Muscle of leg (tissue), 16 donors: ENCODE measurements around the gene SPRY2. TPM values are rescaled to one million over a fixed set of nuclear protein-coding genes. Genes with fewer than 3 reads are reported as not detected.

Experiments
- DNase-seq: peaks from one replicate; pipeline ENCODE4 v3.0.0; 2013
- H3K27ac ChIP-seq: one replicate; pipeline ENCODE4 v1.5.1; 2013; ENCODE audit warnings: mild to moderate bottlenecking, low read length, control low read depth
- H3K27me3 ChIP-seq: one replicate; pipeline ENCODE4 v1.6.1; 2013; ENCODE audit warnings: low read length; ENCODE audit not compliant: control insufficient read depth, insufficient read depth
- H3K36me3 ChIP-seq: one replicate; pipeline ENCODE4 v1.6.1; 2013; ENCODE audit warnings: low read length; ENCODE audit not compliant: control insufficient read depth, insufficient read depth
- H3K4me1 ChIP-seq: one replicate; pipeline ENCODE4 v1.6.1; 2013; ENCODE audit warnings: low read length; ENCODE audit not compliant: control insufficient read depth, insufficient read depth
- H3K4me3 ChIP-seq: one replicate; pipeline ENCODE4 v1.5.1; 2013; ENCODE audit warnings: low read length, control low read depth
- H3K9me3 ChIP-seq: replicated peaks from 2 replicates; pipeline ENCODE4 v1.6.1; 2013; ENCODE audit warnings: low read depth, low read length; ENCODE audit not compliant: control insufficient read depth
- WGBS: methylation state at CpG from one replicate; pipeline ENCODE4 v1.1.5; 2013; ENCODE audit warnings: missing lambda C conversion rate; ENCODE audit not compliant: insufficient coverage; 5-methylcytosine and 5-hydroxymethylcytosine counted together
- long read RNA-seq, 11 donors: transcript quantifications; one replicate each; lab custom pipeline, GENCODE V29; 2026
- polyA plus RNA-seq, 8 donors: library from polyadenylated mRNA; unstranded; fragments of 120-200 nt; gene quantifications; one replicate each; pipeline versions ENCODE4 v1.2.1 to v1.2.3, GENCODE V29; 2013; ENCODE audit warnings: inconsistent platforms in 1 of 8, low replicate concordance in 1 of 8; ENCODE audit not compliant: insufficient read length in 8 of 8, insufficient read depth in 1 of 8
- total RNA-seq: library from RNA; stranded (reverse); fragments of 120-200 nt; gene quantifications from one replicate; pipeline ENCODE4 v1.2.4, GENCODE V29; 2013

The SPRY2 gene
- 44.1 TPM for total RNA-seq
- 100 to 1,000 TPM in 4 of 8 donors, 10 to 100 TPM in 4; 75.0 to 140 (median 99.7) TPM for polyA plus RNA-seq
- long read RNA-seq, donor 1, transcript SPRY2-202 (2 exons, 2,111 nt): major isoform, 17 of 18 reads
- long read RNA-seq, donor 1, partial matches to known transcripts: 0 of 18 reads
- long read RNA-seq, donor 1, other reads (novel, unspliced or antisense): 0 of 18 reads
- long read RNA-seq, donor 2, partial matches to known transcripts: 0 of 3 reads
- long read RNA-seq, donor 2, other reads (novel, unspliced or antisense): 0 of 3 reads
- long read RNA-seq, donor 3, transcript SPRY2-202 (2 exons, 2,111 nt): major isoform, 35 of 36 reads
- long read RNA-seq, donor 3, partial matches to known transcripts: 0 of 36 reads
- long read RNA-seq, donor 3, other reads (novel, unspliced or antisense): 0 of 36 reads
- long read RNA-seq, donor 4, transcript SPRY2-202 (2 exons, 2,111 nt): major isoform, 24 of 24 reads
- long read RNA-seq, donor 4, partial matches to known transcripts: 0 of 24 reads
- long read RNA-seq, donor 4, other reads (novel, unspliced or antisense): 0 of 24 reads
- long read RNA-seq, donor 5, transcript SPRY2-202 (2 exons, 2,111 nt): major isoform, 89 of 97 reads
- long read RNA-seq, donor 5, partial matches to known transcripts: 5 of 97 reads
- long read RNA-seq, donor 5, other reads (novel, unspliced or antisense): 0 of 97 reads
- long read RNA-seq, donor 6, transcript SPRY2-202 (2 exons, 2,111 nt): major isoform, 46 of 46 reads
- long read RNA-seq, donor 6, partial matches to known transcripts: 0 of 46 reads
- long read RNA-seq, donor 6, other reads (novel, unspliced or antisense): 0 of 46 reads
- long read RNA-seq, donor 7, transcript SPRY2-202 (2 exons, 2,111 nt): major isoform, 44 of 44 reads
- long read RNA-seq, donor 7, partial matches to known transcripts: 0 of 44 reads
- long read RNA-seq, donor 7, other reads (novel, unspliced or antisense): 0 of 44 reads
- long read RNA-seq, donor 8, transcript SPRY2-202 (2 exons, 2,111 nt): major isoform, 25 of 40 reads
- long read RNA-seq, donor 8, partial matches to known transcripts: 14 of 40 reads
- long read RNA-seq, donor 8, other reads (novel, unspliced or antisense): 0 of 40 reads
- long read RNA-seq, donor 9, transcript SPRY2-202 (2 exons, 2,111 nt): major isoform, 26 of 26 reads
- long read RNA-seq, donor 9, partial matches to known transcripts: 0 of 26 reads
- long read RNA-seq, donor 9, other reads (novel, unspliced or antisense): 0 of 26 reads
- long read RNA-seq, donor 10, transcript SPRY2-202 (2 exons, 2,111 nt): major isoform, 63 of 64 reads
- long read RNA-seq, donor 10, partial matches to known transcripts: 0 of 64 reads
- long read RNA-seq, donor 10, other reads (novel, unspliced or antisense): 0 of 64 reads
- long read RNA-seq, donor 11, transcript SPRY2-202 (2 exons, 2,111 nt): major isoform, 44 of 45 reads
- long read RNA-seq, donor 11, partial matches to known transcripts: 0 of 45 reads
- long read RNA-seq, donor 11, other reads (novel, unspliced or antisense): 0 of 45 reads

GRCh38 chr13:80341101-80341755 is at the start of gene SPRY2:
Gene SPRY2 (minus strand): TSS chr13:80341126. CDS start chr13:80337705, 3,421 bp downstream.
- WGBS: under 1% methylated on average over 35 of the region's 54 CpGs
- H3K4me1 ChIP-seq: peaks cover 19% of the 10 kb centered on the region
- DNase-seq: peak; percentile 99

GRCh38 chr13:80390338-80390737 is 49.4 kb upstream of the SPRY2 start:
- no CpG with 5 or more reads among the region's 1 CpG for WGBS
- Histone ChIP-seq H3K4me3 (no peak overlapping the region), H3K36me3 (no peaks in the 10 kb centered on the region), H3K27ac (no peak overlapping the region), H3K4me1 (no peaks in the 10 kb centered on the region), H3K9me3 (peaks cover 7% of the 10 kb centered on the region), H3K27me3 (no peaks in the 10 kb centered on the region)
- no peak for DNase-seq

More at GRCh38 chr13:80341101-80341755, at the start of gene SPRY2:
- Histone ChIP-seq H3K9me3 (no peaks in the 10 kb centered on the region), H3K27ac (peak within 1 kb of the TSS; percentile 99), H3K4me3 (peak within 1 kb of the TSS; percentile 95), H3K27me3 (no peaks in the 10 kb centered on the region), H3K36me3 (peaks cover 11% of the 10 kb centered on the region)

GRCh38 chr13:80389073-80390038 is 48.4 kb upstream of the SPRY2 start:
- no peaks in the 10 kb centered on the region for H3K27me3 ChIP-seq
- DNase-seq: no peak
- no peaks in the 10 kb centered on the region for H3K4me1 ChIP-seq
- no peak overlapping the region for H3K4me3 ChIP-seq
- H3K9me3 ChIP-seq: peaks cover 3% of the 10 kb centered on the region
- WGBS: no CpG with 5 or more reads among the region's 1 CpG
- no peaks in the 10 kb centered on the region for H3K36me3 ChIP-seq
- no peak overlapping the region for H3K27ac ChIP-seq

- no peaks in the 10 kb centered on the region for H3K4me1 ChIP-seq
- WGBS: 40% methylated on average over 3 of the region's 7 CpGs
- no peaks in the 10 kb centered on the region for H3K36me3 ChIP-seq
- no peaks in the 10 kb centered on the region for H3K9me3 ChIP-seq
- H3K4me3 ChIP-seq: no peak overlapping the region
- no peaks in the 10 kb centered on the region for H3K27me3 ChIP-seq
- no peak overlapping the region for H3K27ac ChIP-seq
- DNase-seq: no peak
Measured at GRCh38 chr13:80388506-80388905, 47.6 kb upstream of the SPRY2 start.

- no peak for DNase-seq
- H3K4me3 ChIP-seq: no peak overlapping the region
- H3K4me1 ChIP-seq: no peaks in the 10 kb centered on the region
- no peaks in the 10 kb centered on the region for H3K36me3 ChIP-seq
- no peak overlapping the region for H3K27ac ChIP-seq
- H3K27me3 ChIP-seq: no peaks in the 10 kb centered on the region
- H3K9me3 ChIP-seq: no peaks in the 10 kb centered on the region
Measured at GRCh38 chr13:80386592-80386991, 45.7 kb upstream of the SPRY2 start.

GRCh38 chr13:80386002-80386401 is 45.1 kb upstream of the SPRY2 start:
- Histone ChIP-seq H3K4me1 (no peaks in the 10 kb centered on the region), H3K27me3 (no peaks in the 10 kb centered on the region), H3K27ac (no peak overlapping the region), H3K4me3 (no peak overlapping the region), H3K36me3 (no peaks in the 10 kb centered on the region), H3K9me3 (no peaks in the 10 kb centered on the region)
- no peak for DNase-seq

- Histone ChIP-seq H3K4me1 (no peaks in the 10 kb centered on the region), H3K27me3 (no peaks in the 10 kb centered on the region), H3K27ac (no peak overlapping the region), H3K36me3 (no peaks in the 10 kb centered on the region), H3K4me3 (no peak overlapping the region), H3K9me3 (no peaks in the 10 kb centered on the region)
- no CpG with 5 or more reads among the region's 2 CpGs for WGBS
- peak; percentile 16 for DNase-seq
Measured at GRCh38 chr13:80382576-80382975, 41.6 kb upstream of the SPRY2 start.

GRCh38 chr13:80379245-80379644 is 38.3 kb upstream of the SPRY2 start:
- DNase-seq: no peak
- H3K27ac ChIP-seq: no peak overlapping the region
- H3K4me1 ChIP-seq: peaks cover 8% of the 10 kb centered on the region
- H3K4me3 ChIP-seq: no peak overlapping the region
- no peaks in the 10 kb centered on the region for H3K36me3 ChIP-seq
- no peaks in the 10 kb centered on the region for H3K9me3 ChIP-seq
- no CpG with 5 or more reads among the region's 3 CpGs for WGBS
- H3K27me3 ChIP-seq: no peaks in the 10 kb centered on the region
